HG03039 (cell line): Measurements from ENCODE around the gene JMJD7.

Experiments
- ATAC-seq: cut with Tn5 transposase; IDR thresholded peaks from one replicate; pipeline ENCODE4 v1.9.1; 2021; ENCODE audit warnings: mild to moderate bottlenecking, moderate library complexity; ENCODE audit not compliant: unreplicated experiment

The JMJD7 gene

GRCh38 chr15:41858756-41859155 is 30.9 kb downstream of the JMJD7 start:
- no peak for ATAC-seq

- no peak for ATAC-seq
Observed at GRCh38 chr15:41860049-41860828, 32.3 kb downstream of the JMJD7 start.

- ATAC-seq: no peak
Observed at GRCh38 chr15:41861736-41862356, 34.0 kb downstream of the JMJD7 start.

GRCh38 chr15:41862515-41863116 is 34.7 kb downstream of the JMJD7 start:
- ATAC-seq: no peak

- ATAC-seq: no peak
Observed at GRCh38 chr15:41865490-41866055, 37.7 kb downstream of the JMJD7 start.

- ATAC-seq: no peak
Observed at GRCh38 chr15:41866263-41866703, 38.4 kb downstream of the JMJD7 start.

- ATAC-seq: no peak
Observed at GRCh38 chr15:41866872-41867579, 39.1 kb downstream of the JMJD7 start.

GRCh38 chr15:41868321-41868720 is 40.4 kb downstream of the JMJD7 start:
- no peak for ATAC-seq

GRCh38 chr15:41869770-41870688 is 42.1 kb downstream of the JMJD7 start:
- no peak for ATAC-seq

GRCh38 chr15:41870689-41871081 is 42.8 kb downstream of the JMJD7 start:
- no peak for ATAC-seq

GRCh38 chr15:41871175-41871905 is 43.4 kb downstream of the JMJD7 start:
- no peak for ATAC-seq

- ATAC-seq: no peak
Observed at GRCh38 chr15:41872166-41872747, 44.4 kb downstream of the JMJD7 start.

- no peak for ATAC-seq
Observed at GRCh38 chr15:41873711-41874110, 45.8 kb downstream of the JMJD7 start.

GRCh38 chr15:41874736-41875135 is 46.8 kb downstream of the JMJD7 start:
- no peak for ATAC-seq

- ATAC-seq: no peak
Observed at GRCh38 chr15:41876007-41876406, 48.1 kb downstream of the JMJD7 start.

- ATAC-seq: no peak
Observed at GRCh38 chr15:41876689-41877088, 48.8 kb downstream of the JMJD7 start.

GRCh38 chr15:41877631-41878354 is 49.9 kb downstream of the JMJD7 start:
- ATAC-seq: no peak

GRCh38 chr15:41878355-41878699 is 50.4 kb downstream of the JMJD7 start:
- ATAC-seq: no peak
